Activated T-cell treated with anti-CD3 and anti-CD28 coated beads, Interleukin-2, amount 50 U/mL, for 24 hours (primary cell): ENCODE measurements around the gene PARD6G.
A peak's percentile ranks its signal among the peaks of the same experiment; 100 is the strongest.
"Not testable (repeated sequence)": the region's sequence is repeated elsewhere in the genome, so short reads cannot be mapped to it uniquely, and the experiment has no call there.

Experiments
- DNase-seq: peaks from one replicate; pipeline ENCODE4 v3.0.0-alpha.2; 2020
- H3K27ac Mint-ChIP-seq: 2 replicates; pipeline ENCODE4 v1.8.0; 2020; ENCODE audit warnings: mild to moderate bottlenecking, mixed read lengths
- H3K27me3 Mint-ChIP-seq: 2 replicates; pipeline ENCODE4 v1.8.0; 2020; ENCODE audit warnings: mixed read lengths
- H3K36me3 Mint-ChIP-seq: 2 replicates; pipeline ENCODE4 v1.8.0; 2020; ENCODE audit warnings: low read depth, mixed read lengths
- H3K4me1 Mint-ChIP-seq: 2 replicates; pipeline ENCODE4 v1.8.0; 2020; ENCODE audit warnings: low read depth, mixed read lengths
- H3K4me3 Mint-ChIP-seq: 2 replicates; pipeline ENCODE4 v1.8.0; 2020; ENCODE audit warnings: mild to moderate bottlenecking, moderate library complexity, mixed read lengths
- H3K9me3 Mint-ChIP-seq: 2 replicates; pipeline ENCODE4 v1.8.0; 2020; ENCODE audit warnings: mixed read lengths

PARD6G gene

DNA sequence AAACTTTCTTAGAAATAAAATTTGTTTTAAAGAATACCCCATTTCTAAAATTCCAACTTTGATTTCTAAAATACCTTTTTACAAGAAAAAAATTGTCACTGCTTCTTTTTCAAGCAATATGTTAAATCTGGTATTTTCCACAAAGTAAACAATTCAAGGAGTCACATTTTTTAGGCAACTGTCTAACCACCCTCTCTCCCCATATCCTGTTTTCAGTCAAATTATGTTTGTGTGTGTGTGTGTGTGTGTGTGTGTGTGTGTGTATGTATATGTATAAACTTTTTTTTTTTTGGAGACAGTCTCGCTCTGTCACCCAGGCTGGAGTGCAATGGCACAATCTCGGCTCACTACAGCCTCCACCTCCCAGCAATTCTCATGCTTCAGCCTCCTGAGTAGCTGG, 79.0 kb downstream of the PARD6G start:
- Mint-ChIP-seq H3K4me1 (peaks cover 7% of the 10 kb centered on the region), H3K36me3 (no peaks in the 10 kb centered on the region), H3K27ac (no peak overlapping the region), H3K27me3 (peaks cover 55% of the 10 kb centered on the region), H3K9me3 (peaks cover 11% of the 10 kb centered on the region), H3K4me3 (no peak overlapping the region)
- no peak for DNase-seq

DNA sequence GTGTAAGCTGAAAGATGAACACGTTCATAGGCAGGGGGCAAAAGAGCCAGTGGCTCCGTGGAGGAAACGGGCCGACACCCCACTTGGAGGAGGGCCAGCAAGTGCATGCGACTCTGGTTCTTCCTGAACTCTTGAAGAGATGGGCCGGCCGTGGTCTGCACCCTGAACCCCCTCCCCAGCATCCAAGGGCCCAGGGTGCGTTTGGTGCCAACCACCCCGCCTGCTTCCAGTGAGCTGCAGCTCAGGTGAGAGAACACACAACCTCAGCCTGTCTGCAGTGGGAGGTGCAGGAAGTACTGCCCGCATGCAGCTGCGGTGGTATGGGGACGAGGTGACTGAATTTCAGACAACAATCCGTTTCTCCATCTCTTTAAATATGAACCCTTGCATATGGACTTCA, 79.4 kb downstream of the PARD6G start:
- H3K27me3 Mint-ChIP-seq: peaks cover 55% of the 10 kb centered on the region
- peaks cover 7% of the 10 kb centered on the region for H3K4me1 Mint-ChIP-seq
- H3K4me3 Mint-ChIP-seq: no peak overlapping the region

DNA sequence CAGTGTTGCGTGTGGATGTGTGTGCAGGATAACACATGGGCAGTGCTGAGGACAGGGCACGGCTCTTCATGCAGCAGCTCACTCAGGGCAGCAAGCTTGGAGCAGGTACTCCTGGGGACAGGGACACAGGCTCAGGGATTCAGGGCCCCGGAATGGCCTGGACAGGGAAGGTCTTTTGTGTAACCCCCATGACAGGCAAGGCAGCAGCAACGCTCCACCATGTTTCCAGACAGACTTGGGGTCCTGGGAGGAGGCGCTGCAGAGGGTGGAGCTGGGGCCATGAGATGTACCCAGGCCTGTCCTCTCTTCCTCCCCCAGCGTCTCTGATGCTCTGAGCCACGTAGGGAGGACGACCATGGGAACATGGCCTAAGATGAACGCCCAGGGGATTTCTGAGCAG, 80.0 kb downstream of the PARD6G start:
- H3K27me3 Mint-ChIP-seq: peaks cover 54% of the 10 kb centered on the region
- H3K4me1 Mint-ChIP-seq: peaks cover 7% of the 10 kb centered on the region
- H3K9me3 Mint-ChIP-seq: peaks cover 11% of the 10 kb centered on the region
- H3K27ac Mint-ChIP-seq: no peak overlapping the region
- H3K4me3 Mint-ChIP-seq: no peak overlapping the region
- H3K36me3 Mint-ChIP-seq: no peaks in the 10 kb centered on the region
- no peak for DNase-seq

More for the DNA sequence above, 79.4 kb downstream of the PARD6G start:
- H3K9me3 Mint-ChIP-seq: peaks cover 11% of the 10 kb centered on the region
- no peak overlapping the region for H3K27ac Mint-ChIP-seq
- no peak for DNase-seq
- H3K36me3 Mint-ChIP-seq: no peaks in the 10 kb centered on the region

DNA sequence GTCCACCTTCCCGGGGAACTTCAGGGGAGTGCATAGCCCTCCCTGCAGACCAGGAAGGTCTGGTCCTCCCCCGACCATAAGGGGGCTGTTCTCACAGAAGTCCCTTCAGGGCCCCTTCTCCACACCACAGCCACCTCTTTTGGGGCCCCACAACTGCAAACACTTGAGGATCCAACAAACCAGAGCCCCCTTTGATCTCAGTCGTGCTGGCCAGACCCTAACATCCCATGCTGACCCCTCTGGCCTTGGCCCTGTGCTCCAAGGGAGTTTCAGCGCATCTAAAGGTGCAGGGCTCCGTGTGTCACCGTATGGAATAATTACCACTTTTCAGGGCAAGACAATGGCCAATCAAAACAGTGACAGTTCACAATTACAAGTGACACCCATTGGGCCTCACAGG, 80.6 kb downstream of the PARD6G start:
- Mint-ChIP-seq H3K27ac (no peak overlapping the region), H3K4me3 (no peak overlapping the region), H3K27me3 (peaks cover 52% of the 10 kb centered on the region), H3K9me3 (peaks cover 11% of the 10 kb centered on the region), H3K4me1 (peaks cover 7% of the 10 kb centered on the region), H3K36me3 (no peaks in the 10 kb centered on the region)
- DNase-seq: no peak

DNA sequence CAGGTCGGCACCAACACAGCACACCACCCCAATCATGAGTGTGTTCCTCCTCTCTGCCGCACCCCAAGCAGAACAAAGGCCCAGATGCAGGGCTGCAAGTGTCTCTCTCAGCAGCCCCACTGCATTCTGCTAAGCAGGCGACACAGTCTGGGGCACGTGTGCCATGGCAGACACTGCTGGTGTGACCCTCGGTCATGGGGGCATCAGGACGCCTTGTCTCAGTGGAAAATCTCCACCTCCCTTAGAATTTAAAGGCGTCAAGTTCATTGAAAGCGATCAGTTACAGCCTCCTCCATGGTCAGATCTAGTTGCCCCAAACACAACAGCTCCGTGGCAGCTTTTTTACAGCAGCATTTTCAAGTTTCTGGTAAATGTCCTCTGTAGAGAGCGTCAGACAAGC, 81.1 kb downstream of the PARD6G start:
- no peaks in the 10 kb centered on the region for H3K36me3 Mint-ChIP-seq
- peaks cover 11% of the 10 kb centered on the region for H3K9me3 Mint-ChIP-seq
- DNase-seq: no peak
- H3K4me1 Mint-ChIP-seq: peaks cover 4% of the 10 kb centered on the region
- H3K4me3 Mint-ChIP-seq: no peak overlapping the region
- peaks cover 49% of the 10 kb centered on the region for H3K27me3 Mint-ChIP-seq
- no peak overlapping the region for H3K27ac Mint-ChIP-seq

DNA sequence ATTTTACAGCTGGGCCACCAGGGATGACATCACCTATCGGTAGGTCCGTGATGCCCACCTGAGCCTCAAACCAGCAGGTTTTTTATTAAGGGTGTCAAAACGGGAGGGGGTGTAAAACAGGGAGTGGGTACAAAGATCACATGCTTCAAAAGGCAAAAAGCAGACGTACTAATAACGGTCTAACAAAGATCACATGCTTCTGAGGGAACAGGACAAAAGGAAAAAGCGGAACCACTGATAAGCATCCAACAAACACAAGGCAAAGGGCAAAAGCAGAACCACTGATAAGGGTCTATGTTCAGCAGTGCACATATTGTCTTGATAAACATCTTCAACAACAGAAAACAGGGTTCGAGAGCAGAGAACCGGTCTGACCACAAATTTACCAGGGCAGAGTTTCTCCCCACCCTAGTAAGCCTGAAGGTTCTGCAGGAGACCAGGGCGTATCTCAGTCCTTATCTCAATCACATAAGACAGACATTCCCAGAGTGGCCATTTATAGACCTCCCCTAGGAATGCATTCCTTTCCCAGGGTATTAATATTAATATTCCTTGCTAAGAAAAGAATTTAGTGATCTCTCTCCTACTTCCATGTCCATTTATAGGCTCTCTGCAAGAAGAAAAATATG, 82.5 kb downstream of the PARD6G start:
- not testable (repeated sequence) for H3K4me1 Mint-ChIP-seq

DNA sequence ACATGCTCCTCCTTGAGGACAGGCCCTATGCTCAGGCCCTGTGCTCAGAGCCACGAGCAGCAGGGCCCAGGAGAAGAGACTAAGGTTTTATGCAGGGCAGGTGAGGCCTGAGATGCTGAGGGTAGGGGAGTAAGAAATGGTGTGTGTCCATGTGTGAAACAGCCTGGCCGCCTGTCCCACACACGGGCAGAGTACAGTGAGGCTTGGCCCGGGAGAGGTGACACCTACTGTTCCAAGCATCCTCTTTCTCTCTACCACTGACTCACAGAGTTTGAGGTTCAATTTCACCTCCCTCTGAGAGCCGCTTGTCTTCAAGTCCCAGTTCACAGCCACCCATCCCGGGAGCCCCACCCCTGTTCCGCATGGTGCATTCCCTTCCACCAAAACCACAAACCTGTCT, 84.1 kb downstream of the PARD6G start:
- peaks cover 40% of the 10 kb centered on the region for H3K27me3 Mint-ChIP-seq
- H3K4me1 Mint-ChIP-seq: peaks cover 2% of the 10 kb centered on the region
- no peaks in the 10 kb centered on the region for H3K36me3 Mint-ChIP-seq
- no peak for DNase-seq
- no peak overlapping the region for H3K4me3 Mint-ChIP-seq
- no peak overlapping the region for H3K27ac Mint-ChIP-seq
- peaks cover 11% of the 10 kb centered on the region for H3K9me3 Mint-ChIP-seq

More for the DNA sequence above, 82.5 kb downstream of the PARD6G start:
- H3K27me3 Mint-ChIP-seq: peaks cover 45% of the 10 kb centered on the region
- not testable (repeated sequence) for H3K36me3 Mint-ChIP-seq, H3K27ac Mint-ChIP-seq, DNase-seq, H3K4me3 Mint-ChIP-seq
- H3K9me3 Mint-ChIP-seq: peaks cover 11% of the 10 kb centered on the region

DNA sequence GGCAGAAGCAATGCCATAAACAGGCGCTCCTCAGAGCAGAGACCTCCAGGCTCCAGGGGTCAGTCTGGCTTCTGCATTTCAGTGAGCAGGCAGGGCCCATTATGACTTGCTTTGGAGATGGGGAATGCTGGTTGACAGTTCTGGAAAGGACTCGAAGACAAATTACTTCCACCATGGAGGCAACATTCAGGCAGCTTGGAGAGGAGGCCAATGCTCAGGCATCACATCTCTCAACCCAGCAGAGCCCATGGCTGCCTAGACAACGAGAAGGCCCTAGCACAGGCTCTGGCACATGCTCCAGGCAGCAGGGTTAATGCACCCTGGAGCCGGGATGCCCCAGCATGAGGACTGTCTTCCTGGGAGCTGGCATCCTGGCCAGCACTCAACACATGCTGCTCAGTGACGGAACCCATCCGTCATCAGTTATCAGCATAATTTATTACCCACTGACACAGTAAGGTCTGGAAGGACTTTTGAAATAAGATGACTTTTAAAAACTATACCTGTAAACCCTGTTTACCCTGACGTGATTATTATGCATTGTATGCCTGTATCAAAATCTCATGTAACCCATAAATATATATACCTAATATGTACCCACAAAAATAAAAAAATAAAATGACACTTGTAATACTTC, 85.4 kb downstream of the PARD6G start:
- Mint-ChIP-seq H3K27me3 (peaks cover 40% of the 10 kb centered on the region), H3K4me3 (no peak overlapping the region), H3K4me1 (peaks cover 2% of the 10 kb centered on the region), H3K36me3 (no peaks in the 10 kb centered on the region), H3K9me3 (peaks cover 11% of the 10 kb centered on the region), H3K27ac (no peak overlapping the region)
- DNase-seq: no peak

DNA sequence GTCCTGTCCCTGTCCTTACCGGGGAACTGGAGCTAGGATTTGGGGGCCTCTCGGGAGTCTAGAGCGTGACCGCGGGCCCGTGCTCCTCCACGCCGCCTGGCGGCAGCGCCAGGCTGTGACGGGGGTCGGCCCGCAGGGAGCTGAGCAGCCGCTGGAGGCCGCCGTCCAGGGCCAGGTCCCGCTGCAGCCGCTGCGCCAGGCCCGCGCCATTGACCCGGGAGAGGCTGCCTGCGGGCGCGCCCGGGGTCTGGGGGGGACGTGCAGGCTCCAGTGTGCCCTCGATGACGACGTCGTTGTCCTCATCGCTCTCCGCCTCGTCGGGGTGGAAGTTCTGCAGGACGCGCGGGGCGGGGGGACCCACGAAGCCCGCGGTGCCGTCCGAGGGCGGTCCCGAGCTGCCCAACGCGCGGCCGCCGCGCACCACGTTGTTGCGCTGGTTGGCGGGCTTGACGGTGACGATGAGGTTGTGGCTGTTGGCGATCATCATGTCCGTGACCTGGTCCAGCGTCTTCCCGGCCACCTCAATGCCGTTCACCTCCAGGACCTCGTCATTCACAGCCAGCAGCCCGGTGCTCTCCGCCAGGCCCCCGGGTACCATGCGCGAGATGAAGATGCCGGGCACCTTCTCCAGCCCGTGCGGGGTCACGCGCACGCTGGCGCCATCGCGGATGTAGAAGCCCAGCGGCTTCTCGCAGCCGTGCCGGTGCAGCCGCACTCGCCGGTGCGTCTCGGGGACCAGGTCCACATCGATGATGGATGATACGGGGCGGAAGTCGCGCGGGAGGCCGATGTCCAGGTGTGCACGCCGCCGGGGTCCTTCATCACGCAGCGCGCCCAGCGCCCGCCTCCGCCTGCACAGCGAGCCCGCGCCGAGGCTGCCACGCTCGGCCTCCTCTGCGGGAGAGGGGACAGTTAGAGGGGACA, 87.3 kb downstream of the PARD6G start:
- Mint-ChIP-seq H3K27me3 (peaks cover 37% of the 10 kb centered on the region), H3K9me3 (peaks cover 9% of the 10 kb centered on the region), H3K4me1 (peaks cover 2% of the 10 kb centered on the region), H3K27ac (no peak overlapping the region), H3K36me3 (no peaks in the 10 kb centered on the region), H3K4me3 (peak overlapping the region; percentile 20)
- DNase-seq: peak; percentile 62

DNA sequence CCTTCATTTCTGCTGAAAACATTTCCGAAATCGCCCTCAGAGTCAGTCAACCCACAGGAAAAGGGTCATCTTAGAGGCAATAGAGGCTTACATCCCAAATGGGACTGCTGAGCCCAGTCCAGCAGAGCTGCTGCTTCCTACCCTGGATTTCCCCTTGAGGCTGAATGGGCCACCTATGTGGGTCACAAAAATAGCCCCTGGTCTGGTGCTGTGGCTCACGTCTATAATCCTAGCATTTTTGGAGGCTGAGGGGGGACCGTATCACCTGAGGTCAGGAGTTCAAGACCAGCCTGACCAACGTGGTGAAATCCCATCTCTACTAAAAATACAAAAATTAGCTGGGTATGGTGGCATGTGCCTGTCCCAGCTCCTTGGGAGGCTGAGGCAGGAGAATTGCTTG, 88.9 kb downstream of the PARD6G start:
- Mint-ChIP-seq H3K4me1 (peaks cover 11% of the 10 kb centered on the region), H3K4me3 (no peak overlapping the region), H3K27ac (no peak overlapping the region), H3K27me3 (peaks cover 33% of the 10 kb centered on the region), H3K9me3 (no peaks in the 10 kb centered on the region), H3K36me3 (no peaks in the 10 kb centered on the region)
- no peak for DNase-seq

DNA sequence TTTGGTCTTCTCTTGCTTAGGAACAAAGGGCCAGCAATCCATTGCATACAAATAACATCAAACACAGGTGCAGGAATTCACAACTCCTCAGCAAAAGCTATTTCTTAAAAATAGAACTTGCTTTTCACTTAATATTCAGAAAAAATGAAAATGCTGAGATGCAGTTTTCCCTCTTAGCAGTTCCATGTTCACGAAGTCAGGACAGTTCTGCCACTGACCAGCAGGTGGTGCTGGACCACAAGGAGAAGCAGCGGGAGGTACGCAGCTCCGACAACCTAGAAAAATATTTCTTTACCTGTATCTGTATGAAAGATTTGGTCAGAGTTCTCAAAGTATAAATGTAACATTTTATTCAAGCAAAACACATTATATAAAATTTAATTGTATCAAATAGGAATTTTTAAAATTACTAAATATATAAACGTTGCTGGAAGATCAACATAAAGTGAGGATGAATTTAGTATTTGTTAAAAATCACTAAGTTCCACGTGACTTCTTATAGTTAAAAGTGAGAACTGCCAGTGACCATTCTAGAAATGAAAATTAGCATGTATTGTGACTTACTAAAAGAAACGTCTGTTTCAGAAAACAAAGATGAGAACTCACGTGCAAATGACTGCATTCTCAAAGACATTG, 89.5 kb downstream of the PARD6G start:
- Mint-ChIP-seq H3K4me1 (peaks cover 11% of the 10 kb centered on the region), H3K4me3 (no peak overlapping the region), H3K36me3 (no peaks in the 10 kb centered on the region), H3K27ac (no peak overlapping the region), H3K9me3 (no peaks in the 10 kb centered on the region), H3K27me3 (peaks cover 29% of the 10 kb centered on the region)
- DNase-seq: peak; percentile 82

DNA sequence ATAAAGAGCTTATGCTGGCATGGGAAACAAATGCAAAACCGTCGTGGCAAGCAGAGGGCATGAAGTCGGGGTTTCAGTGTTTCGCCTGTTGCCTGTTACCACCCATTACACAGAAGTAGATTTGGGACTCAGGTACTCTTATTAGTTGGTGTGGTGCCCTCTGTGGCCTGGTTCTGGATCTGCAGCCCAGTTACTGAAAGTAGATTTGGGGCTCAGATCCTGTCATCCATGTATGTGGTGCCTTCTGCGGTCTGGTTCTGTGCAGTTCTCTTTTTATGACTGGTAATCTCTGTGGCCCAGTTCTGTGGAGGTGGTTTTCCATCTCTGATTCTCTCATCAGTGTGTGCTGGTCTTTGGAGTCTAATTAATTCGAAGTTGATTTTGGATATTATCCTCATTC, 93.0 kb downstream of the PARD6G start:
- Mint-ChIP-seq H3K27ac (peak overlapping the region; percentile 23), H3K4me3 (no peak overlapping the region), H3K4me1 (peaks cover 9% of the 10 kb centered on the region), H3K36me3 (peaks cover 2% of the 10 kb centered on the region), H3K27me3 (peaks cover 9% of the 10 kb centered on the region), H3K9me3 (no peaks in the 10 kb centered on the region)
- DNase-seq: peak; percentile 43

DNA sequence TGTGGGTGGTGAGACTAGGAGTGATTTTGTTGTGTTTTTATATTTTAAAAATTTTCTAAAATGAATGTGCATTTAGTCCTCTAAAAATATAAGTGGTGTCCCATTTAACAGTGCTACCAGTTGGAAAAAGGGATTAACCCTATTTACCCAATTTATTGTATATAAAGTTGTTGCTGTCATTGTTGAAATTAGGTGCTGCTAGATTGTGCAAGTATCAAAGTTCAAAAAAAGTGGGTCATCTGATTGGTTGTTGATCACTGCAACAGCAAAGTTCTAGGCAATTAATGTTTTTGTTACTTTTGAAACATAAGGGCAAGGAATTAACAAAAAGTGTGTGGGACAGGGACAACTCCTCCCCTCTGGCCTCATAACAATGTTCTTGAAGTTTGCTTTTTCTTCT, 97.6 kb downstream of the PARD6G start:
- no peak for DNase-seq
- no peak overlapping the region for H3K27ac Mint-ChIP-seq
- H3K27me3 Mint-ChIP-seq: peaks cover 18% of the 10 kb centered on the region
- H3K9me3 Mint-ChIP-seq: no peaks in the 10 kb centered on the region
- peaks cover 19% of the 10 kb centered on the region for H3K36me3 Mint-ChIP-seq
- peaks cover 27% of the 10 kb centered on the region for H3K4me1 Mint-ChIP-seq
- H3K4me3 Mint-ChIP-seq: no peak overlapping the region

DNA sequence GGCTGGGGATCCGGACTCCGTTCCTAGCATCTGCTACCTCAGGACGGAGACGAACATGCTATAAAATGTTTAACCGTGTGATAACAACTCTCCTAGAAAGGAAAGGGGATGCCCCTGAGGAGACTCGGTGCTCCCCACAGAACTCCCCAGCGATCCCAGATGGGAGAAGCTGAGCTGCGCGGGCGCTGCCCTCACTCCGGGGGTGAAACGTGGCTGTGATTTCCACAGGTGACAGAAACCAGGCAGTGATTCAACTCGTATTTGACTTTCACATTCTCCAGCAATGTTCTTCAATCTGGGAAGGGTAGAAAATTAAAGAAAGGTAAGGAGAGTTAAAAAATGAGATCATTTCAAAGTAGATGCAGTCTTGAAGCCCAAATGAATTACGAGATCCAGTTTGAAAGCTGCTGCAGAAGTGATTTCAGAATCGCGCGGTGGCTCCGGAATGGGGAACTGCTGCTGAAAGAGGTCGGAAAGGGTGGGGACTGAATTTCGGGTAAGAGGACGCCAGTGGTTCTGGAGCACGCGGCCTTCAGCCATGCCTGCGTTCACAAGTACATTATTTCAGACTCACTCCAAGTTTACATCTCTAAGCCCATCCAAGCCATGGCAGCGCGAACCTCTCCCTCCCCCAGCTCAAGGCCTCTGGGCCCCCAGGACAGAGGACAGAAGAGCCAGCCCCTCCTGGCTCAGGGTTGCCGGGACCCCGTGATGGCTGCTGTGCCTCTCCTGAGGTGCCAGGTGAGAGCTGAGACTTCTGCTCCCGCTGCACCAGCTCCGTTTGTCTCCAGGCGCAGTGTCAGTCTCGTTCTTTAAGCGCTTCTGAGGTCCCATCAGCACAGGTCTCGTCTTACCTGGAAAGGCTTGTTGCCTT, 98.8 kb downstream of the PARD6G start:
- H3K36me3 Mint-ChIP-seq: peaks cover 21% of the 10 kb centered on the region
- H3K27ac Mint-ChIP-seq: no peak overlapping the region
- H3K9me3 Mint-ChIP-seq: no peaks in the 10 kb centered on the region
- peak overlapping the region; percentile 77 for H3K4me3 Mint-ChIP-seq
- peaks cover 23% of the 10 kb centered on the region for H3K4me1 Mint-ChIP-seq
- H3K27me3 Mint-ChIP-seq: peaks cover 18% of the 10 kb centered on the region
- no peak for DNase-seq
